Measurements from ENCODE around the gene VAMP2. TPM values are rescaled to one million over a fixed set of nuclear protein-coding genes. Genes with fewer than 3 reads are reported as not detected.

VAMP2 gene
- total and polyA plus RNA-seq, 10 of the 15 experiments (the other 5 are each of a cell fraction or from before 2014, with no cell fraction given), result 3.0 to 35.2 (median 25.0) TPM

- TF ChIP-seq PKNOX1 (IDR thresholded peaks at IDR 0.05), result peak; percentile 29; the same call in 1 of the 2 replicates
- peak; percentile 78 for TF ChIP-seq SMARCA5 (IDR thresholded peaks at IDR 0.05)
- TF ChIP-seq SMC3 (IDR thresholded peaks at IDR 0.05; ENCODE audit: borderline replicate concordance, low read length), result peak; percentile 63; the same call in 1 of the 2 replicates
- 0 out of 2 replicates have a peak, but pooled peaks have one; percentile 57 for TF ChIP-seq HDGF (IDR thresholded peaks at IDR 0.05)
- peak; percentile 5 for TF ChIP-seq RELA (IDR thresholded peaks at IDR 0.05; ENCODE audit: borderline replicate concordance, partially characterized antibody)
- TF ChIP-seq, protein P1, sequence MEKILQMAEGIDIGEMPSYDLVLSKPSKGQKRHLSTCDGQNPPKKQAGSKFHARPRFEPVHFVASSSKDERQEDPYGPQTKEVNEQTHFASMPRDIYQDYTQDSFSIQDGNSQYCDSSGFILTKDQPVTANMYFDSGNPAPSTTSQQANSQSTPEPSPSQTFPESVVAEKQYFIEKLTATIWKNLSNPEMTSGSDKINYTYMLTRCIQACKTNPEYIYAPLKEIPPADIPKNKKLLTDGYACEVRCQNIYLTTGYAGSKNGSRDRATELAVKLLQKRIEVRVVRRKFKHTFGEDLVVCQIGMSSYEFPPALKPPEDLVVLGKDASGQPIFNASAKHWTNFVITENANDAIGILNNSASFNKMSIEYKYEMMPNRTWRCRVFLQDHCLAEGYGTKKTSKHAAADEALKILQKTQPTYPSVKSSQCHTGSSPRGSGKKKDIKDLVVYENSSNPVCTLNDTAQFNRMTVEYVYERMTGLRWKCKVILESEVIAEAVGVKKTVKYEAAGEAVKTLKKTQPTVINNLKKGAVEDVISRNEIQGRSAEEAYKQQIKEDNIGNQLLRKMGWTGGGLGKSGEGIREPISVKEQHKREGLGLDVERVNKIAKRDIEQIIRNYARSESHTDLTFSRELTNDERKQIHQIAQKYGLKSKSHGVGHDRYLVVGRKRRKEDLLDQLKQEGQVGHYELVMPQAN (conservative IDR thresholded peaks at IDR 0.05), result 0 out of 2 replicates have a peak, but pooled peaks have one; percentile 17
- TF ChIP-seq POU2F2 (IDR thresholded peaks at IDR 0.05; ENCODE audit: borderline replicate concordance, low read depth, low read length), result 0 out of 3 replicates have a peak, but pooled peaks have one; percentile 60
- TF ChIP-seq SPI1 (IDR thresholded peaks at IDR 0.05; ENCODE audit: borderline replicate concordance, insufficient read depth, low read depth, low read length), result peak; percentile 73; the same call in 1 of the 2 replicates
- TF ChIP-seq IRF4 (IDR thresholded peaks at IDR 0.05; ENCODE audit: low read depth, low read length), result 0 out of 2 replicates have a peak, but pooled peaks have one; percentile 52
- TF ChIP-seq CTCF (IDR thresholded peaks at IDR 0.05 in 2 of 3, conservative IDR thresholded peaks at IDR 0.05 in 1 of 3; ENCODE audit: control insufficient read depth in 2 of 3, extremely low read depth in 1 of 3, insufficient read depth in 1 of 3, low read depth in 3 of 3, low read length in 3 of 3), result peak; percentile 82 to 87 (median 84)
- TF ChIP-seq POLR2AphosphoS5 (IDR thresholded peaks at IDR 0.05; ENCODE audit: low read length), result peak; percentile 20; the same call in 1 of the 2 replicates
- TF ChIP-seq SMAD1 (IDR thresholded peaks at IDR 0.05; ENCODE audit: low read depth, partially characterized antibody), result no peak
- TF ChIP-seq CREB1 (IDR thresholded peaks at IDR 0.05; ENCODE audit: low read depth), result peak; percentile 40; the same call in 1 of the 2 replicates
- TF ChIP-seq, protein P2, sequence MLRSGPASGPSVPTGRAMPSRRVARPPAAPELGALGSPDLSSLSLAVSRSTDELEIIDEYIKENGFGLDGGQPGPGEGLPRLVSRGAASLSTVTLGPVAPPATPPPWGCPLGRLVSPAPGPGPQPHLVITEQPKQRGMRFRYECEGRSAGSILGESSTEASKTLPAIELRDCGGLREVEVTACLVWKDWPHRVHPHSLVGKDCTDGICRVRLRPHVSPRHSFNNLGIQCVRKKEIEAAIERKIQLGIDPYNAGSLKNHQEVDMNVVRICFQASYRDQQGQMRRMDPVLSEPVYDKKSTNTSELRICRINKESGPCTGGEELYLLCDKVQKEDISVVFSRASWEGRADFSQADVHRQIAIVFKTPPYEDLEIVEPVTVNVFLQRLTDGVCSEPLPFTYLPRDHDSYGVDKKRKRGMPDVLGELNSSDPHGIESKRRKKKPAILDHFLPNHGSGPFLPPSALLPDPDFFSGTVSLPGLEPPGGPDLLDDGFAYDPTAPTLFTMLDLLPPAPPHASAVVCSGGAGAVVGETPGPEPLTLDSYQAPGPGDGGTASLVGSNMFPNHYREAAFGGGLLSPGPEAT (IDR thresholded peaks at IDR 0.05; ENCODE audit: low read depth), result peak; percentile 60; the same call in 1 of the 2 replicates
- TF ChIP-seq BHLHE40 (IDR thresholded peaks at IDR 0.05; ENCODE audit: borderline replicate concordance in 1 of 2, low read depth in 2 of 2, low read length in 1 of 2), result peak in 1 of 2 experiments; percentile 54; a peak in 1 of 4 replicates
- no peak for TF ChIP-seq HCFC1 (IDR thresholded peaks at IDR 0.05; ENCODE audit: low read length)
- 0 out of 2 replicates have a peak, but pooled peaks have one; percentile 34 for TF ChIP-seq ZNF207 (IDR thresholded peaks at IDR 0.05; ENCODE audit: borderline replicate concordance)
- TF ChIP-seq LARP7 (IDR thresholded peaks at IDR 0.05), result peak; percentile 54; the same call in 1 of the 2 replicates
- TF ChIP-seq IRF3 (IDR thresholded peaks at IDR 0.05), result no peak
- peak; percentile 36; the same call in 1 of the 2 replicates for TF ChIP-seq PAX5 (IDR thresholded peaks at IDR 0.05; ENCODE audit: borderline replicate concordance, low read depth, low read length)
- TF ChIP-seq SP1 (IDR thresholded peaks at IDR 0.05; ENCODE audit: low read depth, low read length), result no peak
- TF ChIP-seq NFYA (IDR thresholded peaks at IDR 0.05; ENCODE audit: borderline replicate concordance, low read depth, low read length), result no peak
Observed at GRCh38 chr17:8158267-8159031, 4.3 kb downstream of the VAMP2 start (continued).

All from GM12878 (cell line).